Endothelial cell of umbilical vein (primary cell): ENCODE measurements around the gene CUX1. TPM values are rescaled to one million over a fixed set of nuclear protein-coding genes. Genes with fewer than 3 reads are reported as not detected.

Experiments
- BruUV-seq: library from RNA; stranded (reverse); fragments of 400-500 nt; replicated peaks from 2 replicates; lab custom pipeline; 2021; lab: Mats Ljungman, UMichigan
- CTCF ChIA-PET: fragments of 300-600, 350-600 bp; sonication (Branson Sonifier 250); formaldehyde crosslinking; loops from one replicate; lab custom pipeline; 2021; ENCODE audit warnings: antibody characterized with exemption, inconsistent platforms; lab: Charles Lee
- POLR2A ChIA-PET: fragments of 300-600, 350-600 bp; sonication (Branson Sonifier 250); formaldehyde crosslinking; loops from one replicate; lab custom pipeline; 2021; ENCODE audit warnings: antibody characterized with exemption, inconsistent platforms; lab: Charles Lee
- DNase-seq: peaks from one replicate; pipeline ENCODE4 v3.0.0-alpha.2; 2011; ENCODE audit warnings: low read depth, low spot score
- FAIRE-seq: peaks from 2 replicates; lab custom pipeline; 2011; peaks lifted over from hg19 to GRCh38; lab: Jason Lieb, UNC
- H2AFZ ChIP-seq: 2 replicates; pipeline ENCODE4 v1.6.0; 2012; ENCODE audit warnings: low read depth, low read length, control low read depth, inconsistent platforms
- H3K27ac ChIP-seq: 2 replicates; pipeline ENCODE4 v1.5.1; 2011; ENCODE audit warnings: low read depth, mild to moderate bottlenecking, control low read depth, low read length, moderate library complexity; ENCODE audit not compliant: insufficient read depth
- H3K27me3 ChIP-seq, 2 experiments: 2 replicates each; pipeline versions ENCODE4 v1.6.0 to v1.6.1; 2011; ENCODE audit warnings: low read length in 2 of 2, mixed read lengths in 1 of 2; ENCODE audit not compliant: control insufficient read depth in 2 of 2, insufficient read depth in 2 of 2
- H3K36me3 ChIP-seq, 2 experiments: 2 replicates in 1 of 2; 3 replicates in 1 of 2; pipeline ENCODE4 v1.5.1; 2011; ENCODE audit warnings: low read length in 2 of 2, mild to moderate bottlenecking in 1 of 2, moderate library complexity in 1 of 2; ENCODE audit not compliant: control insufficient read depth in 2 of 2, insufficient read depth in 2 of 2; ENCODE audit errors: extremely low read depth in 1 of 2
- H3K4me1 ChIP-seq: 3 replicates; pipeline ENCODE4 v1.5.1; 2011; ENCODE audit warnings: mild to moderate bottlenecking, low read length; ENCODE audit not compliant: control insufficient read depth, insufficient read depth; ENCODE audit errors: extremely low read depth
- H3K4me2 ChIP-seq: 2 replicates; pipeline ENCODE4 v1.6.1; 2011; ENCODE audit warnings: low read length, control low read depth, mixed read lengths; ENCODE audit not compliant: insufficient read depth
- H3K4me3 ChIP-seq, 3 experiments: fragments of 200-600 bp in 1 of 3; sonication (generic), shearing (Covaris generic) in 1 of 3; replicated peaks in 1 of 3; 2 replicates each; pipeline ENCODE4 v1.5.1; 2011 to 2016; ENCODE audit warnings: control low read depth in 3 of 3, low read length in 3 of 3, mild to moderate bottlenecking in 2 of 3, inconsistent platforms in 1 of 3, low read depth in 1 of 3, moderate library complexity in 1 of 3; ENCODE audit not compliant: insufficient read depth in 1 of 3
- H3K79me2 ChIP-seq: 2 replicates; pipeline ENCODE4 v1.6.0; 2012; ENCODE audit warnings: low read length, inconsistent platforms; ENCODE audit not compliant: control insufficient read depth, insufficient read depth
- H3K9ac ChIP-seq: replicated peaks from 2 replicates; pipeline ENCODE3; 2011; ENCODE audit warnings: low read length, control low read depth; ENCODE audit not compliant: insufficient read depth; ENCODE audit errors: extremely low read depth
- H3K9me1 ChIP-seq: replicated peaks from 3 replicates; pipeline ENCODE4 v1.6.0; 2011; ENCODE audit warnings: mild to moderate bottlenecking, low read length; ENCODE audit not compliant: control insufficient read depth, insufficient read depth; ENCODE audit errors: extremely low read depth
- H3K9me3 ChIP-seq: replicated peaks from 2 replicates; pipeline ENCODE4 v1.5.1; 2012; ENCODE audit warnings: low read length, inconsistent platforms; ENCODE audit not compliant: control insufficient read depth, insufficient read depth
- H4K20me1 ChIP-seq: replicated peaks from 2 replicates; pipeline ENCODE3; 2011; ENCODE audit warnings: mild to moderate bottlenecking, low read length; ENCODE audit not compliant: control insufficient read depth, insufficient read depth; ENCODE audit errors: extremely low read depth
- EZH2 ChIP-seq: IDR thresholded peaks from 2 replicates; pipeline ENCODE4 v1.6.1; 2012; ENCODE audit warnings: borderline replicate concordance, low read depth, mild to moderate bottlenecking, moderate library complexity, low read length, inconsistent platforms; ENCODE audit not compliant: severe bottlenecking
- FOS ChIP-seq: IDR thresholded peaks from 2 replicates; pipeline ENCODE4 v1.6.1; 2011; ENCODE audit warnings: mild to moderate bottlenecking, low read length, moderate library complexity, borderline replicate concordance; ENCODE audit not compliant: insufficient read depth
- GATA2 ChIP-seq: IDR thresholded peaks from 2 replicates; pipeline ENCODE4 v1.7.0; 2011; ENCODE audit warnings: low read depth, mild to moderate bottlenecking, moderate library complexity, mixed read lengths, low read length; ENCODE audit not compliant: insufficient read length, insufficient read depth
- JUN ChIP-seq: IDR thresholded peaks from 2 replicates; pipeline ENCODE4 v1.6.1; 2011; ENCODE audit warnings: borderline replicate concordance, low read depth; ENCODE audit not compliant: insufficient read length, insufficient read depth
- MYC ChIP-seq: IDR thresholded peaks from one replicate; pipeline ENCODE4 v1.6.1; 2011; ENCODE audit warnings: mild to moderate bottlenecking, low read depth, low read length
- POLR2A ChIP-seq: IDR thresholded peaks from 2 replicates; pipeline ENCODE4 v1.6.1; 2012; ENCODE audit warnings: low read depth, mild to moderate bottlenecking, control low read depth, low read length
- POLR2AphosphoS5 ChIP-seq: IDR thresholded peaks from 2 replicates; pipeline ENCODE4 v1.6.1; 2012; ENCODE audit warnings: low read depth, mild to moderate bottlenecking, control low read depth, low read length, moderate library complexity; ENCODE audit not compliant: insufficient read depth
- dilution Hi-C: fragments of 300-500 bp; cut with MboI; formaldehyde crosslinking; loops from one replicate; pipeline ENCODE4 v1.15.0; 2019; ENCODE audit warnings: low sequenced_read_pairs; ENCODE audit not compliant: extremely low pct_ligation_motif_present
- intact Hi-C: fragments of 100-400 bp; cut with micrococcal nuclease; formaldehyde crosslinking; loops from one replicate; pipeline ENCODE4 v1.10.0; 2022
- polyA plus RNA-seq, 4 experiments: library from polyadenylated mRNA; depleted of rRNA in 3 of 4; stranded (reverse) in 3 of 4; unstranded in 1 of 4; fragments of >200 nt; gene quantifications; 2 replicates each; pipeline versions ENCODE4 v1.2.1 to v1.2.3, GENCODE V29; 2011 to 2012; ENCODE audit warnings: missing spikeins in 1 of 4
- total RNA-seq: library from RNA; stranded (reverse); gene quantifications from 2 replicates; pipeline ENCODE4 v1.2.3, GENCODE V29; 2021
- TF ChIP-seq, protein P1 (sequence below): IDR thresholded peaks from 2 replicates; pipeline ENCODE4 v1.6.1; 2011; ENCODE audit not compliant: insufficient read depth, insufficient read length
- TF ChIP-seq, protein P2 (sequence below), 2 donors: IDR thresholded peaks; 1 replicate in 1 of 2; 2 replicates in 1 of 2; pipeline ENCODE4 v1.5.1; 2011; ENCODE audit warnings: low read length in 2 of 2, mild to moderate bottlenecking in 2 of 2, moderate library complexity in 2 of 2, control low read depth in 1 of 2, inconsistent platforms in 1 of 2, low read depth in 1 of 2; ENCODE audit not compliant: insufficient read depth in 1 of 2; ENCODE audit errors: extremely low read depth in 1 of 2

CUX1 gene
- total and polyA plus RNA-seq, 2 donors (not counting 3 experiments of a cell fraction or from before 2014, with no cell fraction given): 13.8 to 49.8 TPM

DNA sequence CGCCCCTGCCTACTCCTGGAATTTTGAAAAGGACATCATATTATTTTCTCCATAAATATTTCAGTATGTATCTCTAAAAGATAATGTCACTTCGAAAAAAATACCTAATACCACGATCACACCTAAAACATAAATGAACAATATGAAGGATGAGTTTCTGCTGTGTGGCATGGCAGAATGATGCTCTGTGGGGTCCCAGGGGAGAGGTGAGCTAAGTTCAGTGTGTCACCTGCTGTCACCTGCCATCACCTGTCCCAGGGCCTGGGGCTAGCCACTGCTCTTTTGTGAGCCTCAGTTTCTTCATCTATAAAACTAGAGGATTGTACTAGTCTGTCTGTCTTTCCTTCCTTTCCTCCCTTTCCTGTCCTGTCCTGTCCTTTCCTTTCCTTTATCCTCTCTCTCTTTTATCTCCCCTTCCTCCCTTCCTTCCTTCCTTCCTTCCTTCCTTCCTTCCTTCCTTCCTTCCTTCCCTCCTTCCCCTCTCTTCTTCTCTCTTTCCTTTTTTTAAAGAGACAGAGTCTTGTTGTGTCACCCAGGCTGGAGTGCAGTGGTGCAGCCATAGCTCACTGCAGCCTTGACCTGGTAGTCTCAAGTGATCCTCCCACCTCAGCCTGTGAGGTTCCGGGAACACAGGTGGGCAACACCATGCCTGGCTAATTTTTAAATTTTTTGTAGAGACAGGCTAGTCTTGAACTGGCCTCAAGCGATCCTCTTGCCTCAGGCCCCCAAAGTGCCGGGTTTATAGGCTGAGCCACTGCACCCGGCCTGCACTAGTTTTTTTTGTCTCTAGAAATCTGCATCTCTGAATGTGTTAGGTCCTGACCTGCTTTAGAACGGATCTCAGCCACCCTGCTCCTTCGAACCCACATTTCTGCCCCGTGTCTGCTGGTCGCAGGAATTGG, 43.1 kb downstream of the CUX1 start:
- no peak overlapping the region for H3K4me2 ChIP-seq
- ChIA-PET POLR2A (no interaction called here), CTCF (interaction anchor here (0.7 kb wide), 1 partner anchor 15 kb away, joined by 3 read pairs; no protein-coding TSS in a partner anchor)
- no peak for DNase-seq
- H3K27ac ChIP-seq: no peak overlapping the region
- peaks cover 23% of the 10 kb centered on the region for H3K4me1 ChIP-seq
- no peaks in the 10 kb centered on the region for H3K9me1 ChIP-seq
- H3K36me3 ChIP-seq: no peaks in the 10 kb centered on the region
- dilution Hi-C loops: no loop called here
- no peak for TF ChIP-seq POLR2A
- TF ChIP-seq, protein P1, sequence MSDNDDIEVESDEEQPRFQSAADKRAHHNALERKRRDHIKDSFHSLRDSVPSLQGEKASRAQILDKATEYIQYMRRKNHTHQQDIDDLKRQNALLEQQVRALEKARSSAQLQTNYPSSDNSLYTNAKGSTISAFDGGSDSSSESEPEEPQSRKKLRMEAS: no peak
- TF ChIP-seq POLR2AphosphoS5: no peak
- no peak for TF ChIP-seq MYC
- no peak for TF ChIP-seq JUN
- TF ChIP-seq GATA2: no peak
- TF ChIP-seq EZH2: no peak
- TF ChIP-seq, protein P2, sequence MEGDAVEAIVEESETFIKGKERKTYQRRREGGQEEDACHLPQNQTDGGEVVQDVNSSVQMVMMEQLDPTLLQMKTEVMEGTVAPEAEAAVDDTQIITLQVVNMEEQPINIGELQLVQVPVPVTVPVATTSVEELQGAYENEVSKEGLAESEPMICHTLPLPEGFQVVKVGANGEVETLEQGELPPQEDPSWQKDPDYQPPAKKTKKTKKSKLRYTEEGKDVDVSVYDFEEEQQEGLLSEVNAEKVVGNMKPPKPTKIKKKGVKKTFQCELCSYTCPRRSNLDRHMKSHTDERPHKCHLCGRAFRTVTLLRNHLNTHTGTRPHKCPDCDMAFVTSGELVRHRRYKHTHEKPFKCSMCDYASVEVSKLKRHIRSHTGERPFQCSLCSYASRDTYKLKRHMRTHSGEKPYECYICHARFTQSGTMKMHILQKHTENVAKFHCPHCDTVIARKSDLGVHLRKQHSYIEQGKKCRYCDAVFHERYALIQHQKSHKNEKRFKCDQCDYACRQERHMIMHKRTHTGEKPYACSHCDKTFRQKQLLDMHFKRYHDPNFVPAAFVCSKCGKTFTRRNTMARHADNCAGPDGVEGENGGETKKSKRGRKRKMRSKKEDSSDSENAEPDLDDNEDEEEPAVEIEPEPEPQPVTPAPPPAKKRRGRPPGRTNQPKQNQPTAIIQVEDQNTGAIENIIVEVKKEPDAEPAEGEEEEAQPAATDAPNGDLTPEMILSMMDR (IDR thresholded peaks at IDR 0.05; ENCODE audit: extremely low read depth in 1 of 2, insufficient read depth in 1 of 2, low read depth in 1 of 2, low read length in 2 of 2): no peak
- no peak for TF ChIP-seq FOS
- H3K4me3 ChIP-seq: no peak overlapping the region
- intact Hi-C loops: no loop called here
- H2AFZ ChIP-seq: no peak overlapping the region
- no peaks in the 10 kb centered on the region for H3K27me3 ChIP-seq
- peaks cover 15% of the 10 kb centered on the region for H3K79me2 ChIP-seq
- BruUV-seq: no TSS peak
- H3K9me3 ChIP-seq: no peaks in the 10 kb centered on the region
- no peak overlapping the region for H3K9ac ChIP-seq
- no peaks in the 10 kb centered on the region for H4K20me1 ChIP-seq
- FAIRE-seq: no peak
